ENCODE data around the gene SLC9B2. TPM values are rescaled to one million over a fixed set of nuclear protein-coding genes. Genes with fewer than 3 reads are reported as not detected.
"Not testable (repeated sequence)": the region's sequence is repeated elsewhere in the genome, so short reads cannot be mapped to it uniquely, and the experiment has no call there.

Gene SLC9B2
- total RNA-seq, 1 donor from 2014 or later, result 5.8 TPM

DNA sequence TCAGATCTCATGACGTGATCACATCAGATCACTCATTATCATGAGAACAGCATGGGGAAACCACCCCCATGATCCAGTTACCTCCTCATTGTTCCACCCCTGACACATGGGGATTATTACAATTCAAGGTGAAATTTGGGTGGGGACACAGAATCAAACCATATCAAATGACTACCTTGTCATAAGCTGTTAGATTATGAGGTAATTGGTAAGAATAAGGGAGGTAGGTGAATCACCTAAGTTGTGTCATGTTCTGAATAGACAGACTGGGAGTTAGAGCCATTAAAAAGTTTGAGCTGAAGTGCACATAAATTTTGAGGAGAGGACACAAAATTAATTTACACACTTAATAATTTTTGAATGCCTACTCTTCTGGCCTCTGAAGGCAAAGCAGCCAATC lies 81.8 kb downstream of the SLC9B2 start:
- peaks cover 6% of the 10 kb centered on the region for H3K9me3 Mint-ChIP-seq (ENCODE audit: unreplicated experiment)
- TF ChIP-seq, protein P1, sequence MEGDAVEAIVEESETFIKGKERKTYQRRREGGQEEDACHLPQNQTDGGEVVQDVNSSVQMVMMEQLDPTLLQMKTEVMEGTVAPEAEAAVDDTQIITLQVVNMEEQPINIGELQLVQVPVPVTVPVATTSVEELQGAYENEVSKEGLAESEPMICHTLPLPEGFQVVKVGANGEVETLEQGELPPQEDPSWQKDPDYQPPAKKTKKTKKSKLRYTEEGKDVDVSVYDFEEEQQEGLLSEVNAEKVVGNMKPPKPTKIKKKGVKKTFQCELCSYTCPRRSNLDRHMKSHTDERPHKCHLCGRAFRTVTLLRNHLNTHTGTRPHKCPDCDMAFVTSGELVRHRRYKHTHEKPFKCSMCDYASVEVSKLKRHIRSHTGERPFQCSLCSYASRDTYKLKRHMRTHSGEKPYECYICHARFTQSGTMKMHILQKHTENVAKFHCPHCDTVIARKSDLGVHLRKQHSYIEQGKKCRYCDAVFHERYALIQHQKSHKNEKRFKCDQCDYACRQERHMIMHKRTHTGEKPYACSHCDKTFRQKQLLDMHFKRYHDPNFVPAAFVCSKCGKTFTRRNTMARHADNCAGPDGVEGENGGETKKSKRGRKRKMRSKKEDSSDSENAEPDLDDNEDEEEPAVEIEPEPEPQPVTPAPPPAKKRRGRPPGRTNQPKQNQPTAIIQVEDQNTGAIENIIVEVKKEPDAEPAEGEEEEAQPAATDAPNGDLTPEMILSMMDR (IDR thresholded peaks at IDR 0.05; ENCODE audit: unreplicated experiment), result no peak

DNA sequence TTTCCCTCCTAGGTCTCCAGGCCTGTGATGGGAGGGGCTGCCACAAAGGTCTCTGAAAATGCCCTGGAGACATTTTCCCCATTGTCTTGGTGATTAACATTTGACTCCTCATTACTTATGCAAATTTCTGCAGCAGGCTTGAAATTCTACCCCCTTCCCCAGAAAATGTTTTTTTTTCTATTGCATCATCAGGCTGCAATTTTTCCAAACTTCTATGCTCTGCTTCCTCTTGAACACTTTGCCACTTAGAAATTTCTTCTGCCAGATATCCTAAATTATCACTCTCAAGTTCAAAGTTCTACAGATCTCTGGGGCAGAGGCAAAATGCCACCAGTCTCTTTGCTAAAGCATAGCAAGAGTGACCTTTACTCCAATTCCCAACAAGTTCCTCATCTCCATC lies 82.6 kb downstream of the SLC9B2 start:
- not testable (repeated sequence) for DNase-seq (ENCODE audit: low spot score); H3K4me1 Mint-ChIP-seq (ENCODE audit: unreplicated experiment); H3K9me3 Mint-ChIP-seq (ENCODE audit: unreplicated experiment); H3K4me3 Mint-ChIP-seq (ENCODE audit: unreplicated experiment); H3K36me3 Mint-ChIP-seq (ENCODE audit: low read depth, unreplicated experiment); H3K27me3 Mint-ChIP-seq (ENCODE audit: unreplicated experiment); H3K27ac Mint-ChIP-seq (ENCODE audit: unreplicated experiment)

More for the DNA sequence above, 81.8 kb downstream of the SLC9B2 start:
- Mint-ChIP-seq H3K27ac (ENCODE audit: unreplicated experiment) (no peak overlapping the region), H3K4me3 (ENCODE audit: unreplicated experiment) (no peak overlapping the region), H3K4me1 (ENCODE audit: unreplicated experiment) (no peaks in the 10 kb centered on the region), H3K27me3 (ENCODE audit: unreplicated experiment) (no peaks in the 10 kb centered on the region), H3K36me3 (ENCODE audit: low read depth, unreplicated experiment) (peaks cover 7% of the 10 kb centered on the region)
- no peak for DNase-seq (ENCODE audit: low spot score)

DNA sequence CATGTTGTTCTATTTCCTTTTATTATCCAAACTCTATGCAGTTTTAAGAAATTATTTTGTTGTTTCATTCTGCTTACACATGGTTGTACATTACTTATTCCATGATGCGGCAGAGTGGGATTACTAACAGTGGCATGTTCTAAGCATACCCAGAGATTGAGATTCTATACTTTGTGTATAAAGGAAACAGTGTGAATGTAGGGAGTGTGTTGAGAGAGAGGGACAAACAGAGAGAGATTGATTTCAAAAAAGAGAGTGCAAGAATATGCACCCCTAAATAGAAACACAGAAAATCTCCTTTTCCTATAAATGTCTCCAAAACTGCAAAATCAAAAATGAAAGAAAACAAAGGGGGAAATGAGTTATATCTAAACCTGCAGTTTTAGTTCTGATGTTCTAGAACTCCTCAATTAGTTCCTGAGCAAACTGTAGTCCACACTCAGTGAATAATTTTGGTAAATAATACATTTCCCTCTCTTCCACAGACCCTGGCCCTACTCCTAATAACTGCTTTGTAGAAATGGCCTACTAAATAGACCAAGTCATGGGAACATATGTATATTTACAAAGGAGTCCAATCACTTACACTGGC lies 88.0 kb downstream of the SLC9B2 start:
- peaks cover 1% of the 10 kb centered on the region for H3K27me3 Mint-ChIP-seq (ENCODE audit: unreplicated experiment)
- H3K9me3 Mint-ChIP-seq (ENCODE audit: unreplicated experiment), result no peaks in the 10 kb centered on the region
- no peak overlapping the region for H3K27ac Mint-ChIP-seq (ENCODE audit: unreplicated experiment)
- TF ChIP-seq, protein P1 (IDR thresholded peaks at IDR 0.05; ENCODE audit: unreplicated experiment), result no peak
- no peak overlapping the region for H3K4me3 Mint-ChIP-seq (ENCODE audit: unreplicated experiment)
- no peaks in the 10 kb centered on the region for H3K36me3 Mint-ChIP-seq (ENCODE audit: low read depth, unreplicated experiment)
- no peaks in the 10 kb centered on the region for H3K4me1 Mint-ChIP-seq (ENCODE audit: unreplicated experiment)
- DNase-seq (ENCODE audit: low spot score), result no peak

DNA sequence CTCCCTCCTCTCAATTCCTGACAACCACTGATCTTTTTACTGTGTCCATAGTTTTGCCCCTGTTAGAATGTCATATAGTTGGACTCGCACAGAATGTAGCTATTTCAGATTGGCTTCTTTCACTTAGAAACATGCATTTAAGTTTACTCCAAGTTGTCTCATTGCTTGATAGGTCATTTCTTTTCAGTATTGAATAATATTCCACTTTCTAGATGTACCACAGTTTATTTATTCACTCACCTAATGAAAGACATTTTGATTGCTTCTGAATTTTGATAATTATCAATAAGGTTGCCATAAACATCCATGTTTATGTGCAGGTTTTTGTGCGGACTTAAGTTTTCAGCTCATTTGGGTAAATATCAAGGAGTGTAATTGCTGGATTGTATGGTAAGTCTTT lies 95.6 kb downstream of the SLC9B2 start:
- H3K27me3 Mint-ChIP-seq (ENCODE audit: unreplicated experiment), result no peaks in the 10 kb centered on the region
- H3K27ac Mint-ChIP-seq (ENCODE audit: unreplicated experiment), result no peak overlapping the region
- no peaks in the 10 kb centered on the region for H3K36me3 Mint-ChIP-seq (ENCODE audit: low read depth, unreplicated experiment)
- no peak for DNase-seq (ENCODE audit: low spot score)
- TF ChIP-seq, protein P1 (IDR thresholded peaks at IDR 0.05; ENCODE audit: unreplicated experiment), result no peak
- H3K9me3 Mint-ChIP-seq (ENCODE audit: unreplicated experiment), result no peaks in the 10 kb centered on the region
- H3K4me3 Mint-ChIP-seq (ENCODE audit: unreplicated experiment), result no peak overlapping the region
- H3K4me1 Mint-ChIP-seq (ENCODE audit: unreplicated experiment), result no peaks in the 10 kb centered on the region

Other genes starting within 250 kb of the SLC9B2 start
- 370 TPM for gene UBE2D3, start 249.2 kb downstream of the SLC9B2 start, total RNA-seq (ENCODE audit: unreplicated experiment)
- gene CISD2, start 207.8 kb downstream of the SLC9B2 start, total RNA-seq (ENCODE audit: unreplicated experiment), result 27.2 TPM
- 1.6 TPM for gene SLC9B1, start 57.1 kb downstream of the SLC9B2 start, total RNA-seq (ENCODE audit: unreplicated experiment)
- 43.4 TPM for gene BDH2, start 23.1 kb upstream of the SLC9B2 start, total RNA-seq (ENCODE audit: unreplicated experiment)
- gene CENPE, start 121.6 kb upstream of the SLC9B2 start, total RNA-seq (ENCODE audit: unreplicated experiment), result 7.3 TPM